Measurements from ENCODE around the gene GPR32. TPM values are rescaled to one million over a fixed set of nuclear protein-coding genes. Genes with fewer than 3 reads are reported as not detected.

The GPR32 gene
- total RNA-seq, 2 experiments from 2014 or later = not detected

- CTCF ChIA-PET = no interaction called here
- H3K4me3 Mint-ChIP-seq = no peak overlapping the region
- POLR2A ChIA-PET = no interaction called here
- ATAC-seq (no peak), DNase-seq (no peak)
- H3K36me3 Mint-ChIP-seq (ENCODE audit: low read depth) = no peaks in the 10 kb centered on the region
- intact Hi-C loops (cut with DNase I, micrococcal nuclease) = loop anchor here (5.0 to 10.0 kb wide), 4 partner anchors 120 to 427 kb away; no protein-coding TSS in a partner anchor
- no peaks in the 10 kb centered on the region for H3K9me3 Mint-ChIP-seq (ENCODE audit: low read depth)
- H3K4me1 Mint-ChIP-seq = peaks cover 5% of the 10 kb centered on the region
- peaks cover 22% of the 10 kb centered on the region for H3K27me3 Mint-ChIP-seq
- no peak overlapping the region for H3K27ac Mint-ChIP-seq
Observed at GRCh38 chr19:50784710-50785109, 14.4 kb downstream of the GPR32 start.

- Mint-ChIP-seq H3K4me1 (peaks cover 5% of the 10 kb centered on the region), H3K36me3 (ENCODE audit: low read depth) (no peaks in the 10 kb centered on the region), H3K27me3 (peaks cover 16% of the 10 kb centered on the region), H3K27ac (no peak overlapping the region), H3K4me3 (no peak overlapping the region), H3K9me3 (ENCODE audit: low read depth) (no peaks in the 10 kb centered on the region)
- DNase-seq = no peak
- intact Hi-C loops (cut with DNase I, micrococcal nuclease) = loop anchor here in 1 of 2 experiments (10.0 kb wide), 1 partner anchor 121 kb away; no protein-coding TSS in a partner anchor
- POLR2A ChIA-PET = no interaction called here
- ATAC-seq = no peak
- CTCF ChIA-PET = no interaction called here
Observed at GRCh38 chr19:50785329-50785728, 15.1 kb downstream of the GPR32 start.

DNA sequence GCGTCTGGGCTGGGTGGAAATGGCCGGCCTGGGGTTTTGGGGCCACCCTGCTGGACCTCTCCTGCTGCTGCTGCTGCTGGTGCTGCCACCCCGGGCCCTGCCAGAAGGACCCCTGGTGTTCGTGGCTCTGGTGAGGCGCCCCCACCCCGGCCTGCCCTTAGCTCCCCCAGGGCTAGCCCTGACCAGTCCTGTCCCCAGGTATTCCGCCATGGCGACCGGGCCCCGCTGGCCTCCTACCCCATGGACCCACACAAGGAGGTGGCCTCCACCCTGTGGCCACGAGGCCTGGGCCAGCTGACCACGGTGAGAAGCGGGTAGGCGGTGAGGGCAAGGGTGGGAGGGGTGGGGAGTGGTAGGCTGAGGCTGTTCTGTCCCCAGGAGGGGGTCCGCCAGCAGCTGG lies 20.1 kb downstream of the GPR32 start, which contains the start of gene ACP4:
ACP4 (plus strand) TSS at position 20 of the 400 bp plus-strand sequence; CDS start at position 20, 0 bp downstream.
- H3K36me3 Mint-ChIP-seq (ENCODE audit: low read depth) = no peaks in the 10 kb centered on the region
- intact Hi-C loops (cut with DNase I, micrococcal nuclease) = loop anchor here in 1 of 2 experiments (5.0 to 10.0 kb wide), 2 partner anchors 132 to 426 kb away; partner anchors contain the start of gene NAPSA
- ChIA-PET POLR2A (no interaction called here), CTCF (no interaction called here)
- H3K27me3 Mint-ChIP-seq = no peaks in the 10 kb centered on the region
- H3K27ac Mint-ChIP-seq = no peak within 1 kb of the TSS
- DNase-seq (no peak), ATAC-seq (no peak)
- no peaks in the 10 kb centered on the region for H3K9me3 Mint-ChIP-seq (ENCODE audit: low read depth)
- H3K4me1 Mint-ChIP-seq = peaks cover 6% of the 10 kb centered on the region
- H3K4me3 Mint-ChIP-seq = no peak within 1 kb of the TSS

- Mint-ChIP-seq H3K4me3 (no peak overlapping the region), H3K4me1 (peaks cover 6% of the 10 kb centered on the region), H3K36me3 (ENCODE audit: low read depth) (peaks cover 2% of the 10 kb centered on the region), H3K27me3 (no peaks in the 10 kb centered on the region), H3K27ac (no peak overlapping the region), H3K9me3 (ENCODE audit: low read depth) (no peaks in the 10 kb centered on the region)
- ATAC-seq (no peak), DNase-seq (no peak)
- intact Hi-C loops (cut with DNase I, micrococcal nuclease) = loop anchor here in 1 of 2 experiments (5.0 to 10.0 kb wide), 2 partner anchors 131 to 426 kb away; partner anchors contain the start of gene NAPSA
- ChIA-PET POLR2A (no interaction called here), CTCF (interaction anchor here (0.8 kb wide), 1 partner anchor 14 kb away, joined by 3 read pairs; no protein-coding TSS in a partner anchor)
Observed at GRCh38 chr19:50790922-50791467, 20.7 kb downstream of the GPR32 start.

- ATAC-seq (no peak), DNase-seq (no peak)
- ChIA-PET CTCF (interaction anchor here (0.8 to 1.8 kb wide), 2 partner anchors 14 to 130 kb away, joined by 3 to 6 read pairs; no protein-coding TSS in a partner anchor), POLR2A (interaction anchor here (0.6 to 1.4 kb wide), 2 partner anchors 12 to 130 kb away, joined by 4 to 5 read pairs; no protein-coding TSS in a partner anchor)
- intact Hi-C loops (cut with DNase I, micrococcal nuclease) = loop anchor here in 1 of 2 experiments (5.0 to 10.0 kb wide), 2 partner anchors 131 to 427 kb away; partner anchors contain the start of gene NAPSA
- H3K36me3 Mint-ChIP-seq (ENCODE audit: low read depth) = peaks cover 2% of the 10 kb centered on the region
- peaks cover 6% of the 10 kb centered on the region for H3K4me1 Mint-ChIP-seq
- H3K4me3 Mint-ChIP-seq = no peak overlapping the region
- H3K27ac Mint-ChIP-seq = no peak overlapping the region
- H3K27me3 Mint-ChIP-seq = no peaks in the 10 kb centered on the region
- no peaks in the 10 kb centered on the region for H3K9me3 Mint-ChIP-seq (ENCODE audit: low read depth)
Observed at GRCh38 chr19:50791594-50792271, 21.5 kb downstream of the GPR32 start.

DNA sequence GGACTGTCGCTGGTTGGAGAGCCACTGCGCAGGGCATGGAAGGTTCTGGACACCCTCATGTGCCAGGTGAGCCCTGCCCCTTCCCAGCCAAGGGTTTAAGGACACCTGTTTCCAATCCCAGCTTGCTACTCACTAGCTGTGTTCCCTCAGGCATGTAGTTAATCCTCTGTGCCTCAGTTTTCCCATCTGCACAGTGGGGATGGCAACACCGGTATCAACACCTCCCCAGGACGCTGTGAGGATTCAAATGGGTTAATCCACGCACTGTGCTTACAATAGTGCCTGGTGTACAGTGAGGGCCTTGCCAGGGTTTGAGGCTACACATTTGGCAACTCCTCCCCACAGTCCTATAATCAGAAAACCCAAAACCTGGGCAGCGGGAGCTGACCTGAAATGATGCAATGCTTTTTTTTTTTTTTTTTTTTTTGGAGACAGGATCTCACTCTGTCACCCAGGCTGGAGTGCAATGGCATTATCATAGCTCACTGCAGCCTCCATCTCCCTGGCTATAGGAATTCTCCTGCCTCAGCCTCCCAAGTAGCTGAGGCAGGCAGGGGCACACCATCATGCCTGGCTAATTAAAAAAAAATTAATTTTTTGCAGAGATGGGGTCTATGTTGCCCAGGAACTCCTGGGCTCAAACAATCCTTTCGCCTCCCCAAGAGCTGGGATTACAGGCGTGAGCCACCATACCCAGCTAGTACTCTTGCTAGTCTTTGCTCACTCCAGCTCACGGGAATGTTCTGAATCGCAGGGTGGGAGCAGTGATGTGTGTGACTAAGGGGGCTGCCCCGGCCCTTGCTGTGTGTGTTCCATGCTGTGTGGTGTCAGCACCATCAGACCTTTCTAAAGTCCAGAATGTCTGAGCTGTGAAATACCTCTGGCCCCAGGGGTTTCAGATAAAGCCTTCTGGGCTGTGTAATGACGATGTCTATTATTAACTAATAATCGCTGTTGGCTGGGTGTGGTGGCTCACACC lies 22.3 kb downstream of the GPR32 start:
- H3K9me3 Mint-ChIP-seq (ENCODE audit: low read depth) = no peaks in the 10 kb centered on the region
- H3K36me3 Mint-ChIP-seq (ENCODE audit: low read depth) = peaks cover 5% of the 10 kb centered on the region
- peaks cover 6% of the 10 kb centered on the region for H3K4me1 Mint-ChIP-seq
- H3K27me3 Mint-ChIP-seq = no peaks in the 10 kb centered on the region
- ChIA-PET POLR2A (interaction anchor here (0.6 to 1.4 kb wide), 3 partner anchors 11 to 368 kb away, joined by 4 to 5 read pairs (median 4); no protein-coding TSS in a partner anchor), CTCF (interaction anchor here (0.6 to 1.8 kb wide), 6 partner anchors 11 to 274 kb away, joined by 3 to 6 read pairs (median 3); no protein-coding TSS in a partner anchor)
- intact Hi-C loops (cut with DNase I, micrococcal nuclease) = loop anchor here in 1 of 2 experiments (5.0 to 10.0 kb wide), 2 partner anchors 130 to 428 kb away; partner anchors contain the start of gene NAPSA
- ATAC-seq (no peak), DNase-seq (no peak)
- no peak overlapping the region for H3K27ac Mint-ChIP-seq
- no peak overlapping the region for H3K4me3 Mint-ChIP-seq

GRCh38 chr19:50793558-50794065 lies 23.3 kb downstream of the GPR32 start:
- H3K27ac Mint-ChIP-seq = no peak overlapping the region
- intact Hi-C loops (cut with DNase I, micrococcal nuclease) = loop anchor here in 1 of 2 experiments (5.0 to 10.0 kb wide), 2 partner anchors 129 to 429 kb away; partner anchors contain the start of gene NAPSA
- CTCF ChIA-PET = interaction anchor here (1.0 to 1.8 kb wide), 3 partner anchors 11 to 128 kb away, joined by 3 to 6 read pairs (median 4); no protein-coding TSS in a partner anchor
- POLR2A ChIA-PET = no interaction called here
- DNase-seq (no peak), ATAC-seq (no peak)
- peaks cover 6% of the 10 kb centered on the region for H3K4me1 Mint-ChIP-seq
- H3K4me3 Mint-ChIP-seq = no peak overlapping the region
- peaks cover 13% of the 10 kb centered on the region for H3K36me3 Mint-ChIP-seq (ENCODE audit: low read depth)
- no peaks in the 10 kb centered on the region for H3K9me3 Mint-ChIP-seq (ENCODE audit: low read depth)
- no peaks in the 10 kb centered on the region for H3K27me3 Mint-ChIP-seq

DNA sequence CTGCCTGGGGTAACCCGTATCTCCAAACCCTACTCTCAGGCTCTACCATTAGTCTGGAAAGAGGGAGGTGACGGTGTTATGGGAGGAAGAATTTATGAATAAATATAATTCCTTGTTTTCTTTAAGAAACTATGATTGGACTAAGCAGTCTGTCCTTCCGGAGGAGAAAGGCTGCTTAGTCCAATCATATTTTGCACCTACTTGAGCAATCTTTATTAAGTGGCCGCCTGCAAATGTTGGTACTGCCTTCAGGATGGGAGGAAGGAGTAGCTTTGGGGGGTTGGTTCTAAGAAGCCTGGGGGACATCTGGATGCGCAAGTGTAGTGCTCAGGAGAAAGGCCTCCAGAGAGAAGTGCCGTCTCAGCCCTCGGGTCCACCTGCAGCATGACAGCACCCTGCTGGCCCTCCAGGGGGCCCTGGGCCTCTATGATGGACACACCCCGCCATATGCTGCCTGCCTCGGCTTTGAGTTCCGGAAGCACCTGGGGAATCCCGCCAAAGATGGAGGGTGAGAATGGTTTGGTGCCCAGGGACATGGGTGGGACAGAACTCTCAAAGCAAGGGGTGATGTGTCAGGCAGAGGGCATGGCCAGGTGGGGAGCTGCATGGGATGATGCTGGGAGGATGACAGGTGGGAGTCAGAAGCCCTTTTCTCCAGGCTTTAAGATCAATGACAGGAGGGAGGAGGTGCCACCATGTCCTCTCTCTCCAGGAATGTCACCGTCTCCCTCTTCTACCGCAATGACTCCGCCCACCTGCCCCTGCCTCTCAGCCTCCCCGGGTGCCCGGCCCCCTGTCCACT lies 24.0 kb downstream of the GPR32 start:
- H3K27me3 Mint-ChIP-seq = no peaks in the 10 kb centered on the region
- intact Hi-C loops (cut with DNase I, micrococcal nuclease) = loop anchor here in 1 of 2 experiments (5.0 to 10.0 kb wide), 2 partner anchors 128 to 429 kb away; partner anchors contain the start of gene NAPSA
- ATAC-seq (peak; percentile 23), DNase-seq (peak; percentile 58)
- H3K4me3 Mint-ChIP-seq = no peak overlapping the region
- H3K4me1 Mint-ChIP-seq = peaks cover 6% of the 10 kb centered on the region
- no peaks in the 10 kb centered on the region for H3K9me3 Mint-ChIP-seq (ENCODE audit: low read depth)
- POLR2A ChIA-PET = interaction anchor here (0.9 to 1.4 kb wide), 2 partner anchors 10 kb away, joined by 3 to 5 read pairs; no protein-coding TSS in a partner anchor
- CTCF ChIA-PET = interaction anchor here (0.9 to 1.0 kb wide), 2 partner anchors 12 to 185 kb away, joined by 4 read pairs; no protein-coding TSS in a partner anchor
- H3K27ac Mint-ChIP-seq = no peak overlapping the region
- H3K36me3 Mint-ChIP-seq (ENCODE audit: low read depth) = peaks cover 19% of the 10 kb centered on the region

DNA sequence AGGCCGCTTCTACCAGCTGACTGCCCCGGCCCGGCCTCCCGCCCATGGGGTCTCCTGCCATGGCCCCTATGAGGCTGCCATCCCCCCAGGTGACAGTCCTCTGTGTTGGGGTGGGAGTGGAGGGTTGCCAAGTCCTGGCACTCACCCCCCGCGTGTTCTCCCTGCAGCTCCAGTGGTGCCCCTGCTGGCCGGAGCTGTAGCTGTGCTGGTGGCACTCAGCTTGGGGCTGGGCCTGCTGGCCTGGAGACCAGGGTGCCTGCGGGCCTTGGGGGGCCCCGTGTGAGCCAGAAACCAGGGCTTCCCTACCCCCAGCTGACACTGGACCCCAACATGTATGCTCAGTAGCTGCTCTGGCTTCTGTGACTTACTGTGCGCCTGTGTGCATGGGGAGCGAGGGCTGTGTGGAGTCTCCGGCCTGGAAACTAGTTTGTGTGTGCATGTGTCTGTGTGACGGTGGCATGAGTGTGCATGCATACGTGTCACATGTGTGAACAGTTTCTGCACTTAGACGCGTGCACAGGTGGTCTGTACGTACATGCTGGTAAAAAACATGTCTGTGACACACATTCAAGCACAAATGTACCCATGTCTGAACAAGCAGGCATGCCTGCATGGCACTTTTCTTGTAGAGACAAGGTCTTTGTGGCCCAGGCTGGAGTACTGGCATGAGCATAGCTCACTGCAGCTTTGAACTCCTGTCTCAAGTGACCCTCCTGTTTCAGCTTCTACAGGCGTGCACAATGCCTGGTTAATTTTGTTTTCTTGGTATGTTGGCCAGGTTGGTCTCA lies 24.8 kb downstream of the GPR32 start:
- H3K27ac Mint-ChIP-seq = no peak overlapping the region
- DNase-seq = peak; percentile 47
- H3K9me3 Mint-ChIP-seq (ENCODE audit: low read depth) = no peaks in the 10 kb centered on the region
- ChIA-PET CTCF (interaction anchor here (0.9 kb wide), 2 partner anchors 90 to 186 kb away, joined by 3 to 4 read pairs; no protein-coding TSS in a partner anchor), POLR2A (interaction anchor here (0.9 to 1.4 kb wide), 3 partner anchors 10 to 70 kb away, joined by 3 to 5 read pairs (median 3); no protein-coding TSS in a partner anchor)
- intact Hi-C loops (cut with DNase I, micrococcal nuclease) = loop anchor here in 1 of 2 experiments (5.0 to 10.0 kb wide), 2 partner anchors 127 to 430 kb away; partner anchors contain the start of gene NAPSA
- H3K36me3 Mint-ChIP-seq (ENCODE audit: low read depth) = peaks cover 26% of the 10 kb centered on the region
- peak; percentile 27 for ATAC-seq
- H3K4me3 Mint-ChIP-seq = peak overlapping the region; percentile 26
- H3K4me1 Mint-ChIP-seq = peaks cover 6% of the 10 kb centered on the region
- H3K27me3 Mint-ChIP-seq = no peaks in the 10 kb centered on the region

All from activated CD4-positive, alpha-beta T cell treated with anti-CD3 and anti-CD28 coated beads for 36 hours (primary cell).